A673 (cell line): ENCODE data around the gene ARHGEF40. TPM values are rescaled to one million over a fixed set of nuclear protein-coding genes. Genes with fewer than 3 reads are reported as not detected.
A peak's percentile ranks its signal among the peaks of the same experiment; 100 is the strongest.

ENCODE experiments used
- BruUV-seq: library from RNA; stranded (reverse); fragments of 400-500 nt; replicated peaks from 2 replicates; lab custom pipeline; 2021; lab: Mats Ljungman, UMichigan
- CTCF ChIA-PET: fragments of 300-600 bp; sonication (Branson Sonifier 250); formaldehyde crosslinking; loops from one replicate; lab custom pipeline; 2022; ENCODE audit warnings: antibody characterized with exemption; lab: Charles Lee
- POLR2A ChIA-PET: fragments of 300-600 bp; sonication (Branson Sonifier 250); formaldehyde crosslinking; loops from one replicate; lab custom pipeline; 2022; ENCODE audit warnings: antibody characterized with exemption; ENCODE audit not compliant: low non-redundant PET; lab: Charles Lee
- DNase-seq: peaks from one replicate; pipeline ENCODE4 v3.0.0-alpha.2; 2015; ENCODE audit warnings: low spot score
- H3K27ac ChIP-seq: fragments of 200-600 bp; sonication (generic); 2 replicates; pipeline ENCODE4 v1.5.1; 2016; ENCODE audit warnings: mixed run types, low read depth, mild to moderate bottlenecking, mixed read lengths, antibody characterized with exemption, low read length; ENCODE audit not compliant: poor library complexity, severe bottlenecking
- H3K27me3 ChIP-seq: fragments of 200-600 bp; sonication (generic); replicated peaks from 2 replicates; pipeline ENCODE4 v1.6.1; 2017; ENCODE audit warnings: mixed run types, low read depth, mild to moderate bottlenecking, mixed read lengths, antibody characterized with exemption, low read length; ENCODE audit not compliant: insufficient read depth, poor library complexity
- H3K36me3 ChIP-seq: fragments of 200-600 bp; sonication (generic); 2 replicates; pipeline ENCODE4 v1.6.1; 2016; ENCODE audit warnings: mixed run types, mild to moderate bottlenecking, mixed read lengths, antibody characterized with exemption, low read length; ENCODE audit not compliant: insufficient read depth, poor library complexity, severe bottlenecking
- H3K4me1 ChIP-seq: fragments of 200-600 bp; sonication (generic); 2 replicates; pipeline ENCODE4 v1.6.1; 2017; ENCODE audit warnings: mixed run types, mild to moderate bottlenecking, mixed read lengths, antibody characterized with exemption, low read length; ENCODE audit not compliant: insufficient read depth, poor library complexity, severe bottlenecking
- H3K4me3 ChIP-seq: fragments of 200-600 bp; sonication (generic); 2 replicates; pipeline ENCODE4 v1.5.1; 2016; ENCODE audit warnings: low read depth, mixed run types, mild to moderate bottlenecking, mixed read lengths, low read length; ENCODE audit not compliant: poor library complexity, severe bottlenecking
- H3K9me3 ChIP-seq: fragments of 200-600 bp; sonication (generic); 2 replicates; pipeline ENCODE4 v1.6.1; 2016; ENCODE audit warnings: mixed run types, low read depth, mild to moderate bottlenecking, mixed read lengths, antibody characterized with exemption, low read length; ENCODE audit not compliant: poor library complexity, severe bottlenecking
- CTCF ChIP-seq: fragments of 300-800, 200-600 bp; sonication (generic); conservative IDR thresholded peaks from 2 replicates; pipeline ENCODE4 v1.5.1; 2017; ENCODE audit warnings: low read depth, mild to moderate bottlenecking, antibody characterized with exemption, low read length, moderate library complexity, mixed read lengths
- EZH2 ChIP-seq: fragments of 200-600 bp; sonication (generic); IDR thresholded peaks from 2 replicates; pipeline ENCODE4 v1.6.1; 2017; ENCODE audit warnings: borderline replicate concordance, low read depth, mild to moderate bottlenecking, mixed read lengths, antibody characterized with exemption, low read length; ENCODE audit not compliant: poor library complexity, severe bottlenecking
- intact Hi-C: fragments of 100-400 bp; cut with micrococcal nuclease; formaldehyde crosslinking; loops from one replicate; pipeline ENCODE4 v1.10.0; 2022; ENCODE audit not compliant: unreplicated experiment
- total RNA-seq: library from RNA; stranded (reverse); gene quantifications from 2 replicates; pipeline ENCODE4 v1.2.3, GENCODE V29; 2021

The ARHGEF40 gene
- total RNA-seq, 1 experiment from 2014 or later, result 89.6 TPM

- Histone ChIP-seq H3K4me3 (no peak overlapping the region), H3K27me3 (no peaks in the 10 kb centered on the region), H3K27ac (no peak overlapping the region), H3K36me3 (peaks cover 81% of the 10 kb centered on the region), H3K9me3 (no peaks in the 10 kb centered on the region), H3K4me1 (peaks cover 24% of the 10 kb centered on the region)
- no peak for TF ChIP-seq CTCF
- TF ChIP-seq EZH2, result no peak
- ChIA-PET POLR2A (no interaction called here), CTCF (interaction anchor here (1.0 to 1.8 kb wide), 4 partner anchors 19 to 75 kb away, joined by 3 to 10 read pairs (median 5); partner anchors contain the start of gene ARHGEF40)
- no TSS peak for BruUV-seq
- intact Hi-C loops, result no loop called here
- DNase-seq, result no peak
Measured at GRCh38 chr14:21089877-21090193, 19.7 kb downstream of the ARHGEF40 start.

GRCh38 chr14:21090194-21090939 is 20.3 kb downstream of the ARHGEF40 start:
- peak; percentile 70 for DNase-seq
- H3K27ac ChIP-seq, result peak overlapping the region; percentile 35
- no peaks in the 10 kb centered on the region for H3K27me3 ChIP-seq
- H3K36me3 ChIP-seq, result peaks cover 76% of the 10 kb centered on the region
- TF ChIP-seq CTCF (peak; percentile 75), EZH2 (no peak)
- BruUV-seq, result no TSS peak
- no peak overlapping the region for H3K4me3 ChIP-seq
- ChIA-PET CTCF (interaction anchor here (0.6 to 1.8 kb wide), 5 partner anchors 14 to 23 kb away, joined by 3 to 10 read pairs (median 4); partner anchors contain the start of gene ARHGEF40), POLR2A (interaction anchor here (0.5 kb wide), 1 partner anchor 19 kb away, joined by 6 read pairs; no protein-coding TSS in a partner anchor)
- H3K4me1 ChIP-seq, result peaks cover 29% of the 10 kb centered on the region
- intact Hi-C loops, result no loop called here
- H3K9me3 ChIP-seq, result no peaks in the 10 kb centered on the region

- Histone ChIP-seq H3K27ac (peak overlapping the region; percentile 35), H3K27me3 (no peaks in the 10 kb centered on the region), H3K9me3 (no peaks in the 10 kb centered on the region), H3K4me1 (peaks cover 34% of the 10 kb centered on the region), H3K36me3 (peaks cover 68% of the 10 kb centered on the region), H3K4me3 (no peak overlapping the region)
- no peak for DNase-seq
- intact Hi-C loops, result no loop called here
- TF ChIP-seq EZH2, result no peak
- TF ChIP-seq CTCF, result no peak
- no TSS peak for BruUV-seq
- ChIA-PET POLR2A (interaction anchor here (0.5 kb wide), 1 partner anchor 19 kb away, joined by 6 read pairs; no protein-coding TSS in a partner anchor), CTCF (interaction anchor here (0.6 to 2.4 kb wide), 7 partner anchors 13 to 24 kb away, joined by 3 to 24 read pairs (median 6); partner anchors contain the start of gene ARHGEF40)
Measured at GRCh38 chr14:21090940-21091663, 21.0 kb downstream of the ARHGEF40 start.
